Measurements from ENCODE around the gene POLR1A. TPM values are rescaled to one million over a fixed set of nuclear protein-coding genes. Genes with fewer than 3 reads are reported as not detected.

Gene POLR1A
- total and polyA plus RNA-seq, 4 donors: 5.5 to 39.1 (median 9.7) TPM

GRCh38 chr2:86003104-86003503, 102.6 kb downstream of the POLR1A start:
- no peak for DNase-seq
- Histone ChIP-seq H3K9ac (ENCODE audit: insufficient read depth in 1 of 2, low read length in 2 of 2) (no peak overlapping the region), H3K4me1 (ENCODE audit: control insufficient read depth in 5 of 5, insufficient read depth in 5 of 5, low read length in 5 of 5) (peaks cover 0 to 28% (median 12%) of the 10 kb centered on the region in 5 donors), H3K27me3 (ENCODE audit: control insufficient read depth in 3 of 3, insufficient read depth in 3 of 3, low read length in 2 of 3) (no peaks in the 10 kb centered on the region), H3K4me3 (no peak overlapping the region), H3K27ac (ENCODE audit: low read depth in 1 of 2, low read length in 1 of 2) (no peak overlapping the region), H3K9me3 (ENCODE audit: control insufficient read depth in 4 of 4, insufficient read depth in 3 of 4, low read length in 3 of 4) (peaks cover 3 to 7% (median 3%) of the 10 kb centered on the region in 4 donors), H3K36me3 (ENCODE audit: control insufficient read depth in 4 of 4, insufficient read depth in 4 of 4, low read length in 4 of 4) (no peaks in the 10 kb centered on the region)
- ATAC-seq (ENCODE audit: insufficient read depth, low FRiP score): no peak
- no peak for TF ChIP-seq CTCF (IDR thresholded peaks at IDR 0.05; ENCODE audit: control extremely low read depth, extremely low read depth)
- whole genome bisulfite sequencing, 2 donors: 96 to 100% methylated on average over 1 of the region's 1 CpG

- no peak for TF ChIP-seq CTCF (IDR thresholded peaks at IDR 0.05; ENCODE audit: control extremely low read depth, extremely low read depth)
- Histone ChIP-seq H3K4me1 (ENCODE audit: control insufficient read depth in 5 of 5, insufficient read depth in 5 of 5, low read length in 5 of 5) (peaks cover 0 to 36% (median 14%) of the 10 kb centered on the region in 5 donors), H3K36me3 (ENCODE audit: control insufficient read depth in 4 of 4, insufficient read depth in 4 of 4, low read length in 4 of 4) (no peaks in the 10 kb centered on the region), H3K27ac (ENCODE audit: low read depth in 1 of 2, low read length in 1 of 2) (no peak overlapping the region), H3K9me3 (ENCODE audit: control insufficient read depth in 4 of 4, insufficient read depth in 3 of 4, low read length in 3 of 4) (peaks cover 2 to 7% (median 3%) of the 10 kb centered on the region in 4 donors), H3K27me3 (ENCODE audit: control insufficient read depth in 3 of 3, insufficient read depth in 3 of 3, low read length in 2 of 3) (no peaks in the 10 kb centered on the region), H3K4me3 (no peak overlapping the region), H3K9ac (ENCODE audit: insufficient read depth in 1 of 2, low read length in 2 of 2) (no peak overlapping the region)
- ATAC-seq (ENCODE audit: insufficient read depth, low FRiP score) (no peak), DNase-seq (no peak)
- WGBS, 2 donors: 87 to 92% methylated on average over 4 of the region's 4 CpGs
These were observed 103.3 kb downstream of the POLR1A start for GRCh38 chr2:86002375-86002774.

GRCh38 chr2:86001326-86001725, 104.4 kb downstream of the POLR1A start:
- Histone ChIP-seq H3K36me3 (ENCODE audit: control insufficient read depth in 4 of 4, insufficient read depth in 4 of 4, low read length in 4 of 4) (no peaks in the 10 kb centered on the region), H3K9me3 (ENCODE audit: control insufficient read depth in 4 of 4, insufficient read depth in 3 of 4, low read length in 3 of 4) (peaks cover 2 to 7% (median 3%) of the 10 kb centered on the region in 4 donors), H3K4me1 (ENCODE audit: control insufficient read depth in 5 of 5, insufficient read depth in 5 of 5, low read length in 5 of 5) (peaks cover 0 to 46% (median 19%) of the 10 kb centered on the region in 5 donors), H3K9ac (ENCODE audit: insufficient read depth in 1 of 2, low read length in 2 of 2) (no peak overlapping the region), H3K4me3 (no peak overlapping the region), H3K27ac (ENCODE audit: low read depth in 1 of 2, low read length in 1 of 2) (no peak overlapping the region), H3K27me3 (ENCODE audit: control insufficient read depth in 3 of 3, insufficient read depth in 3 of 3, low read length in 2 of 3) (no peaks in the 10 kb centered on the region)
- WGBS, 2 donors: 98 to 100% methylated on average over 1 of the region's 1 CpG
- DNase-seq (no peak), ATAC-seq (ENCODE audit: insufficient read depth, low FRiP score) (no peak)
- TF ChIP-seq CTCF (IDR thresholded peaks at IDR 0.05; ENCODE audit: control extremely low read depth, extremely low read depth): no peak

GRCh38 chr2:86000938-86001312, 104.8 kb downstream of the POLR1A start:
- 74 to 85% methylated on average over 2 of the region's 2 CpGs for WGBS, 2 donors
- Histone ChIP-seq H3K27ac (ENCODE audit: low read depth in 1 of 2, low read length in 1 of 2) (no peak overlapping the region), H3K36me3 (ENCODE audit: control insufficient read depth in 4 of 4, insufficient read depth in 4 of 4, low read length in 4 of 4) (no peaks in the 10 kb centered on the region), H3K27me3 (ENCODE audit: control insufficient read depth in 3 of 3, insufficient read depth in 3 of 3, low read length in 2 of 3) (no peaks in the 10 kb centered on the region), H3K4me3 (no peak overlapping the region), H3K4me1 (ENCODE audit: control insufficient read depth in 5 of 5, insufficient read depth in 5 of 5, low read length in 5 of 5) (peaks cover 0 to 50% (median 20%) of the 10 kb centered on the region in 5 donors), H3K9ac (ENCODE audit: insufficient read depth in 1 of 2, low read length in 2 of 2) (no peak overlapping the region), H3K9me3 (ENCODE audit: control insufficient read depth in 4 of 4, insufficient read depth in 3 of 4, low read length in 3 of 4) (peaks cover under 1 to 5% (median 2%) of the 10 kb centered on the region in 4 donors)
- no peak for TF ChIP-seq CTCF (IDR thresholded peaks at IDR 0.05; ENCODE audit: control extremely low read depth, extremely low read depth)
- ATAC-seq (ENCODE audit: insufficient read depth, low FRiP score) (no peak), DNase-seq (no peak)

Measured in lung (tissue), 12 donors.